ENCODE data around the gene ALPK1.

The ALPK1 gene

DNA sequence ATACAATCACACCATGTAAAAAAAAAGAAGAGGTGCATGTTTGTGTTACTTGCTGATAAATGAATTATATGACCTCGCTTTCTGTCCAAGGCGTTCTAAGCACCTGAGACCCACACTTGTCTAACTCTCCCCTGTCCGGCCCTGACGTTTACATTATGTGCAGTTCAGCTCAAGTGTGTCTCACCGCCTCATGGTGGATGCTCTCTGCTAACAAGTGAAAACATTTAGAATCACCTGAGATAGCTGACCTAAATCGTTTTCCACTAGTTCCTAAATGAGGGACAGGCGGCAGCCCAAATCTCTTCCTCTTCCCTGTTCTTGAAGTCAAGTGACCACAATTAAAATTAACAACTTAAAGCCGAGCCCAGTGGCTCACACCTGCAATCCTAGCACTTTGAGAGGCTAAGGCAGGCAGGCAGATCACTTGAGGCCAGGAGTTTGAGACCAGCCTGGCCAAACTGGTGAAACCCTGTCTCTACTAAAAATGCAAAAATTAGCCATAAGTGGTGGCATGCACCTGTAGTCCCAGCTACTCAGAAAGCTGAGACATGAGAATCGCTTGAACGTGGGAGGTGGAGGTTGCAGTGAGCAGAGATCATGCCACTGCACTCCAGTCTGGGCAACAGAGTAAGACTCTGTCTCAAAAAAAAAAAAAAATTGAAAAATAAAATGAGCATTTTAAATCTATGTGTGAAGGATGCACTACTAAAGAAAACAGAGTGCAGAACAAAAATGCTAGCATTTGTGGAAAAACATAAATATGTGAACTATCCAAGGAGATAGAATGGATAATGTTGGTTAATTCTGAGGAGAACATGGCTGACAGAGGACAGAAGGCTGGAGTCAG is 7.5 kb upstream of the ALPK1 start:
- DNase-seq (ENCODE audit: low spot score): no peak
- H3K27me3 ChIP-seq (ENCODE audit: control insufficient read depth in 3 of 3, insufficient read depth in 3 of 3, low read depth in 1 of 3, low read length in 3 of 3): peaks cover 0 to 24% (median 0%) of the 10 kb centered on the region in 3 experiments
- H3K79me1 ChIP-seq (ENCODE audit: low read depth, low read length): no peaks in the 10 kb centered on the region
- no peaks in the 10 kb centered on the region for H3K36me3 ChIP-seq (replicated peaks in 1 of 2; ENCODE audit: control insufficient read depth in 2 of 2, insufficient read depth in 2 of 2, low read length in 2 of 2)
- H2BK12ac ChIP-seq (ENCODE audit: low read length): no peak overlapping the region
- peaks cover 0 to 4% of the 10 kb centered on the region in 2 donors for H3K9me3 ChIP-seq (replicated peaks in 1 of 2; ENCODE audit: control insufficient read depth in 2 of 2, insufficient read depth in 1 of 2, low read depth in 1 of 2, low read length in 2 of 2)
- H2BK120ac ChIP-seq (ENCODE audit: low read depth, low read length): no peak overlapping the region
- H3K4me3 ChIP-seq (ENCODE audit: low read length in 2 of 2): no peak overlapping the region
- H2BK15ac ChIP-seq (ENCODE audit: low read length): no peak overlapping the region
- no peak overlapping the region for H4K8ac ChIP-seq (ENCODE audit: low read depth, low read length)
- no peak overlapping the region for H3K23ac ChIP-seq (ENCODE audit: low read depth, low read length, poor library complexity)
- no peak overlapping the region for H2AK5ac ChIP-seq (ENCODE audit: low read depth, low read length)
- no peak overlapping the region for H3K18ac ChIP-seq (ENCODE audit: low read length)
- peaks cover 0 to 3% of the 10 kb centered on the region in 2 donors for H3K4me1 ChIP-seq (ENCODE audit: control insufficient read depth in 2 of 2, insufficient read depth in 1 of 2, low read depth in 1 of 2, low read length in 2 of 2)
- no peak overlapping the region for H3K4ac ChIP-seq (ENCODE audit: low read length)
- H3K27ac ChIP-seq (replicated peaks; ENCODE audit: low read length): no peak overlapping the region
- no CpG with 5 or more reads among the region's 10 CpGs for WGBS, 2 donors (ENCODE audit: extremely low coverage in 2 of 2, insufficient read length in 2 of 2, insufficient replicate concordance in 1 of 2)
- no peak overlapping the region for H2BK5ac ChIP-seq (ENCODE audit: low read length)
- no peak overlapping the region for H4K91ac ChIP-seq (ENCODE audit: low read depth, low read length, poor library complexity)
- H2AFZ ChIP-seq (ENCODE audit: low read length): no peak overlapping the region
- H3K14ac ChIP-seq (ENCODE audit: low read length): no peak overlapping the region
- no peak overlapping the region for H3K4me2 ChIP-seq (ENCODE audit: insufficient read depth, low read length, poor library complexity, severe bottlenecking)
- no peak overlapping the region for H3K9ac ChIP-seq (ENCODE audit: low read depth, low read length, poor library complexity)

DNA sequence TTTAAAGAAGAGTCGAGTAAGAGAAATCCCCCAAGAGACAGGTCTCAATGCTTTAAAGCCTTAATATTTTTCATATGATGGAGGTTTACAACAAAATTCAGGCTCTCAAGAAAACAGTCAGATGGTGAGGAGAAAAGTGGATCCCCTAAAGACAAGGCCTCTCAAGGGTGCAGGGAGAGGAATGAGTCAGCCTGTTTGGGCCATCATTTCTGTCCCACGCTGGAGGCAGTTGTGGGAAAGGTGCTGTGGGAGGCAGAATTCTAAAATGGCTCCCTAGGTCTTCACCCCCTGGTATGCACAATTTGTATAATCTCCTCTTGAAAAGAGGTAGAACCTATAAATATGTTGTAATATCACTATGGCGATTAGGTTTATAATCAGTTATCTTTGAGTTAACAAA is 6.8 kb upstream of the ALPK1 start:
- peaks cover 0 to 4% of the 10 kb centered on the region in 2 donors for H3K9me3 ChIP-seq (replicated peaks in 1 of 2; ENCODE audit: control insufficient read depth in 2 of 2, insufficient read depth in 1 of 2, low read depth in 1 of 2, low read length in 2 of 2)
- no peak overlapping the region for H3K4ac ChIP-seq (ENCODE audit: low read length)
- WGBS, 2 donors (ENCODE audit: extremely low coverage in 2 of 2, insufficient read length in 2 of 2, insufficient replicate concordance in 1 of 2): no CpG with 5 or more reads among the region's 3 CpGs
- no peak overlapping the region for H2AFZ ChIP-seq (ENCODE audit: low read length)
- H2AK5ac ChIP-seq (ENCODE audit: low read depth, low read length): no peak overlapping the region
- no peaks in the 10 kb centered on the region for H3K36me3 ChIP-seq (replicated peaks in 1 of 2; ENCODE audit: control insufficient read depth in 2 of 2, insufficient read depth in 2 of 2, low read length in 2 of 2)
- H2BK5ac ChIP-seq (ENCODE audit: low read length): no peak overlapping the region
- no peak overlapping the region for H3K4me2 ChIP-seq (ENCODE audit: insufficient read depth, low read length, poor library complexity, severe bottlenecking)
- H3K27ac ChIP-seq (replicated peaks; ENCODE audit: low read length): no peak overlapping the region
- no peak overlapping the region for H3K23ac ChIP-seq (ENCODE audit: low read depth, low read length, poor library complexity)
- H3K4me1 ChIP-seq (ENCODE audit: control insufficient read depth in 2 of 2, insufficient read depth in 1 of 2, low read depth in 1 of 2, low read length in 2 of 2): peaks cover 0 to 3% of the 10 kb centered on the region in 2 donors
- H3K79me1 ChIP-seq (ENCODE audit: low read depth, low read length): no peaks in the 10 kb centered on the region
- H2BK120ac ChIP-seq (ENCODE audit: low read depth, low read length): no peak overlapping the region
- H3K4me3 ChIP-seq (ENCODE audit: low read length in 2 of 2): no peak overlapping the region
- no peak overlapping the region for H2BK15ac ChIP-seq (ENCODE audit: low read length)
- peaks cover 0 to 24% (median 0%) of the 10 kb centered on the region in 3 experiments for H3K27me3 ChIP-seq (ENCODE audit: control insufficient read depth in 3 of 3, insufficient read depth in 3 of 3, low read depth in 1 of 3, low read length in 3 of 3)
- H3K14ac ChIP-seq (ENCODE audit: low read length): no peak overlapping the region
- H4K91ac ChIP-seq (ENCODE audit: low read depth, low read length, poor library complexity): no peak overlapping the region
- no peak overlapping the region for H4K8ac ChIP-seq (ENCODE audit: low read depth, low read length)
- DNase-seq (ENCODE audit: low spot score): no peak
- no peak overlapping the region for H3K9ac ChIP-seq (ENCODE audit: low read depth, low read length, poor library complexity)
- no peak overlapping the region for H2BK12ac ChIP-seq (ENCODE audit: low read length)
- no peak overlapping the region for H3K18ac ChIP-seq (ENCODE audit: low read length)

DNA sequence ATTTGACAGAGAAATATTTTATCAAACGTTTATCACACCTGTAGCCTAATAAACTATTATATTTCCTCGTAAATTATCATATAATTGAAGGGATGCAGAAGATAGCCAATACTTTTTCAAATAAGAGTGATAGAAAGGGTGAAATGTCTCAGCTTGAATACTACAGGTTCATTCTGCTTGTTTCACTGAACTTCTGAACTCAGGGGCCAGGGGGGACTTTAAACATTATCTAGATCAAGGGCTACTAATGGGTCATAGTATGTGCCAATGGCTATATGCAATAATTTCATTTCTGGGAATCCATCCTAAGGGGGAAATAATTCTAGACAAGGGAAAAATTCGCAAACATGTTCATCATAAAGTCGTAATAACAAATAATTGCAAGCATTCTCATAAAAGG is 2.6 kb downstream of the ALPK1 start:
- DNase-seq (ENCODE audit: low spot score): no peak
- Histone ChIP-seq H2BK5ac (ENCODE audit: low read length) (no peak overlapping the region), H3K9me3 (replicated peaks in 1 of 2; ENCODE audit: control insufficient read depth in 2 of 2, insufficient read depth in 1 of 2, low read depth in 1 of 2, low read length in 2 of 2) (no peaks in the 10 kb centered on the region), H3K36me3 (replicated peaks in 1 of 2; ENCODE audit: control insufficient read depth in 2 of 2, insufficient read depth in 2 of 2, low read length in 2 of 2) (no peaks in the 10 kb centered on the region), H2AK5ac (ENCODE audit: low read depth, low read length) (no peak overlapping the region), H3K27ac (replicated peaks; ENCODE audit: low read length) (no peak overlapping the region), H3K4me3 (ENCODE audit: low read length in 2 of 2) (no peak overlapping the region), H3K14ac (ENCODE audit: low read length) (no peak overlapping the region), H3K18ac (ENCODE audit: low read length) (no peak overlapping the region), H3K4me2 (ENCODE audit: insufficient read depth, low read length, poor library complexity, severe bottlenecking) (no peak overlapping the region), H4K91ac (ENCODE audit: low read depth, low read length, poor library complexity) (no peak overlapping the region), H3K4ac (ENCODE audit: low read length) (no peak overlapping the region), H2BK120ac (ENCODE audit: low read depth, low read length) (no peak overlapping the region), H3K23ac (ENCODE audit: low read depth, low read length, poor library complexity) (no peak overlapping the region), H2BK12ac (ENCODE audit: low read length) (no peak overlapping the region), H2AFZ (ENCODE audit: low read length) (no peak overlapping the region), H3K9ac (ENCODE audit: low read depth, low read length, poor library complexity) (no peak overlapping the region), H3K4me1 (ENCODE audit: control insufficient read depth in 2 of 2, insufficient read depth in 1 of 2, low read depth in 1 of 2, low read length in 2 of 2) (no peaks in the 10 kb centered on the region), H2BK15ac (ENCODE audit: low read length) (no peak overlapping the region), H3K27me3 (ENCODE audit: control insufficient read depth in 3 of 3, insufficient read depth in 3 of 3, low read depth in 1 of 3, low read length in 3 of 3) (no peaks in the 10 kb centered on the region), H3K79me1 (ENCODE audit: low read depth, low read length) (no peaks in the 10 kb centered on the region), H4K8ac (ENCODE audit: low read depth, low read length) (no peak overlapping the region)
- WGBS, 2 donors (ENCODE audit: extremely low coverage in 2 of 2, insufficient read length in 2 of 2, insufficient replicate concordance in 1 of 2): no CpG with 5 or more reads among the region's 4 CpGs

DNA sequence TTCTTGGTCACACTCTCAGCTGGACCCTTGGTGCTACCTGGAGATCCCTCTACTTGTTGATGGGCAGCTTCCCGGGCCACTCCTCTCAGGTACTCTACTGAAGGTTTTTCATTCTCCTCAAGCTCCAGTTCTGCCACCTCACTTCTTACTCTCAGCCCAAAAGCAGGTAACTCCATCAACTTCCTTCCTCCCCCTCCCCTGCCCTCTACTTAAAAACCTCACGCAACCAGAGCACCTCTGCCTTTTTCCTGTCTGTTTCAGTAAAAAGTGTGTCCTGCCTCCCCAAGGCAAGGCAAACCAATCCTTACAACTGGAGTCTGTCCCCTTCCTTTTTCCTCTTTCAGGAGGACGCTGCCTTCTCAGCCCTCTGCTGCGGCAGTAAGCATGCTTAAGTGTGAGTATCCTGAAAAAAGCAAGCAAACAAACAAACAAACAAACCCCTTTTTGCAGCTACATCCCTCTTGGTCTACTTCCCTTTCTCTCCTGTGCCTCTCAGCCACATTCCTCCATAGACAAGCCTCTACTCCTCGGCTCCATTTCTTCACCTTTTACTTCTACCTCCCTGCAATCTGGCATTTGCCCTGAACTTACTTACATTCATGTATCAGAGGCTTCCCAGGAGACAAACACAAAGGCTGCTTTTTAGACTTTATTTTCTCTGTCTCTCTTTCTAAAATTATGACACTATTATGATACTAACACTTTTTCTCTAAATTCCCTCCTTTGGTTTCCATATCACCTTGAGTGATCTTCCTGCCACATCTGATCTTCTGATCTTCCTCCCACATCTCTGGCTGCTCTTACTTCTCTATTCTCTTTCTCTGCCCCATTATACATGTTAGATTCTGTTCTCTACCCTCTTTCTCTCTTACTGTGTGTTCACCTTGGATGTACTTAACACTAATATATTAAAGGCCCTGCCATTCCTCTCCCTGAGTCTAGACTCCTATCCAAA is 5.4 kb downstream of the ALPK1 start:
- H3K9me3 ChIP-seq (replicated peaks in 1 of 2; ENCODE audit: control insufficient read depth in 2 of 2, insufficient read depth in 1 of 2, low read depth in 1 of 2, low read length in 2 of 2): no peaks in the 10 kb centered on the region
- no peak overlapping the region for H3K27ac ChIP-seq (replicated peaks; ENCODE audit: low read length)
- H2AK5ac ChIP-seq (ENCODE audit: low read depth, low read length): no peak overlapping the region
- no peak overlapping the region for H2BK5ac ChIP-seq (ENCODE audit: low read length)
- no peak overlapping the region for H3K9ac ChIP-seq (ENCODE audit: low read depth, low read length, poor library complexity)
- no peak for DNase-seq (ENCODE audit: low spot score)
- H3K18ac ChIP-seq (ENCODE audit: low read length): no peak overlapping the region
- no peak overlapping the region for H3K4me3 ChIP-seq (ENCODE audit: low read length in 2 of 2)
- no CpG with 5 or more reads among the region's 5 CpGs for WGBS, 2 donors (ENCODE audit: extremely low coverage in 2 of 2, insufficient read length in 2 of 2, insufficient replicate concordance in 1 of 2)
- H3K27me3 ChIP-seq (ENCODE audit: control insufficient read depth in 3 of 3, insufficient read depth in 3 of 3, low read depth in 1 of 3, low read length in 3 of 3): no peaks in the 10 kb centered on the region
- no peak overlapping the region for H2AFZ ChIP-seq (ENCODE audit: low read length)
- H3K79me1 ChIP-seq (ENCODE audit: low read depth, low read length): no peaks in the 10 kb centered on the region
- H3K4me2 ChIP-seq (ENCODE audit: insufficient read depth, low read length, poor library complexity, severe bottlenecking): no peak overlapping the region
- H4K91ac ChIP-seq (ENCODE audit: low read depth, low read length, poor library complexity): no peak overlapping the region
- no peaks in the 10 kb centered on the region for H3K36me3 ChIP-seq (replicated peaks in 1 of 2; ENCODE audit: control insufficient read depth in 2 of 2, insufficient read depth in 2 of 2, low read length in 2 of 2)
- H3K4ac ChIP-seq (ENCODE audit: low read length): no peak overlapping the region
- H2BK15ac ChIP-seq (ENCODE audit: low read length): no peak overlapping the region
- no peak overlapping the region for H3K14ac ChIP-seq (ENCODE audit: low read length)
- H4K8ac ChIP-seq (ENCODE audit: low read depth, low read length): no peak overlapping the region
- no peak overlapping the region for H2BK120ac ChIP-seq (ENCODE audit: low read depth, low read length)
- no peak overlapping the region for H2BK12ac ChIP-seq (ENCODE audit: low read length)
- no peaks in the 10 kb centered on the region for H3K4me1 ChIP-seq (ENCODE audit: control insufficient read depth in 2 of 2, insufficient read depth in 1 of 2, low read depth in 1 of 2, low read length in 2 of 2)
- no peak overlapping the region for H3K23ac ChIP-seq (ENCODE audit: low read depth, low read length, poor library complexity)
